ENCODE results near the gene EIF4ENIF1. TPM values are rescaled to one million over a fixed set of nuclear protein-coding genes. Genes with fewer than 3 reads are reported as not detected.

EIF4ENIF1 gene
- total RNA-seq, 1 experiment from 2014 or later = 32.0 TPM

GRCh38 chr22:31475800-31476199 is 13.8 kb downstream of the EIF4ENIF1 start:
- peaks cover 47% of the 10 kb centered on the region for H3K36me3 Mint-ChIP-seq (ENCODE audit: insufficient read depth, unreplicated experiment)
- TF ChIP-seq CTCF (IDR thresholded peaks at IDR 0.05; ENCODE audit: unreplicated experiment) = no peak
- no peak for DNase-seq
- H3K27ac Mint-ChIP-seq (ENCODE audit: unreplicated experiment) = no peak overlapping the region
- BruUV-seq (replicated peaks) = no TSS peak
- no peak overlapping the region for H3K4me3 Mint-ChIP-seq (ENCODE audit: low read depth, unreplicated experiment)
- H3K9me3 Mint-ChIP-seq (ENCODE audit: low read depth, unreplicated experiment) = no peaks in the 10 kb centered on the region
- CTCF ChIA-PET = interaction anchor here (0.6 kb wide), 1 partner anchor 70 kb away, joined by 3 read pairs; no protein-coding TSS in a partner anchor
- intact Hi-C loops (cut with micrococcal nuclease; ENCODE audit: unreplicated experiment) = no loop called here
- no peaks in the 10 kb centered on the region for H3K27me3 Mint-ChIP-seq (ENCODE audit: unreplicated experiment)
- no peaks in the 10 kb centered on the region for H3K4me1 Mint-ChIP-seq (ENCODE audit: low read depth, unreplicated experiment)

DNA sequence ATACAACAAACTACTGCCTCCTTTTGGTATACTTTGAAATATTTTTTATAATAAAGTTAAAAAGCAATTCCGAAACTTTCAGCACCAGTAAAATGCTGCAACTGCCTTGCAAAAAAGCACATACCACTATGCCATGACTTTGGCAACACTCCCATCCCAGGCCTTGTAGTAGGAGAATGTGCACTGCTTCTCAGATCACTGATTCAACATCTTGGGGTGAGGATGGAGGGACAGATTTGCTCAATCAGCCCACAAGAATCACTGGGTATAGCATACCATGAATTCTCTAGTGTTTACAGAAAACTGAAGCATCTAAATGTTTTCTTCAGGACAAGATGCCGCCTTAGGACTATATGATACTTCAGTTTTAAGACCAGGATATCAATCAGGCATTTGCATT is 14.9 kb downstream of the EIF4ENIF1 start:
- H3K36me3 Mint-ChIP-seq (ENCODE audit: insufficient read depth, unreplicated experiment) = peaks cover 45% of the 10 kb centered on the region
- TF ChIP-seq CTCF (IDR thresholded peaks at IDR 0.05; ENCODE audit: unreplicated experiment) = no peak
- BruUV-seq (replicated peaks) = no TSS peak
- no peak for DNase-seq
- H3K4me1 Mint-ChIP-seq (ENCODE audit: low read depth, unreplicated experiment) = no peaks in the 10 kb centered on the region
- no peaks in the 10 kb centered on the region for H3K27me3 Mint-ChIP-seq (ENCODE audit: unreplicated experiment)
- no peaks in the 10 kb centered on the region for H3K9me3 Mint-ChIP-seq (ENCODE audit: low read depth, unreplicated experiment)
- intact Hi-C loops (cut with micrococcal nuclease; ENCODE audit: unreplicated experiment) = no loop called here
- H3K27ac Mint-ChIP-seq (ENCODE audit: unreplicated experiment) = no peak overlapping the region
- CTCF ChIA-PET = interaction anchor here (0.6 kb wide), 1 partner anchor 9 kb away, joined by 3 read pairs; no protein-coding TSS in a partner anchor
- no peak overlapping the region for H3K4me3 Mint-ChIP-seq (ENCODE audit: low read depth, unreplicated experiment)

- no peaks in the 10 kb centered on the region for H3K4me1 Mint-ChIP-seq (ENCODE audit: low read depth, unreplicated experiment)
- peaks cover 28% of the 10 kb centered on the region for H3K36me3 Mint-ChIP-seq (ENCODE audit: insufficient read depth, unreplicated experiment)
- intact Hi-C loops (cut with micrococcal nuclease; ENCODE audit: unreplicated experiment) = no loop called here
- H3K27ac Mint-ChIP-seq (ENCODE audit: unreplicated experiment) = no peak overlapping the region
- H3K27me3 Mint-ChIP-seq (ENCODE audit: unreplicated experiment) = no peaks in the 10 kb centered on the region
- TF ChIP-seq CTCF (IDR thresholded peaks at IDR 0.05; ENCODE audit: unreplicated experiment) = no peak
- no TSS peak for BruUV-seq (replicated peaks)
- no peak for DNase-seq
- H3K9me3 Mint-ChIP-seq (ENCODE audit: low read depth, unreplicated experiment) = no peaks in the 10 kb centered on the region
- H3K4me3 Mint-ChIP-seq (ENCODE audit: low read depth, unreplicated experiment) = no peak overlapping the region
- CTCF ChIA-PET = interaction anchor here (0.6 kb wide), 1 partner anchor 9 kb away, joined by 3 read pairs; no protein-coding TSS in a partner anchor
Measured at GRCh38 chr22:31465307-31465706, 24.3 kb downstream of the EIF4ENIF1 start.

DNA sequence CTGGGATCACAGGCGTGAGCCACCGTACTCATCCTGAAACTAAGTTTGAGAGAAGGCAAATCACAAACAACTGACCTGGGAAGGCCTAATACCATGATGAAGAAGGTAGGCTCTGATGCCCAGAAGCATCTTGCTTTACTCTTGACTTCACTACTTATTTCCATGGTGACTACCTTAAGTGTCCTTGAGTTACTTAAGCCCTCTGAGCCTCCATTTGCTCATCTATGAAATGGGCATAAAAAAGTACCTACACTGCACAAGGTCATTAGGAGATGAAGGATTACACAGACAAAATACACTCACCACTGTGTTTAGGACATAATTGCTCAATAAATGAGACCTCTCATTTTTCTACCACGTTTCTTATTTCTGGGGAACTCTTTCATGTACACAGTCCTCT is 27.9 kb downstream of the EIF4ENIF1 start:
- CTCF ChIA-PET = interaction anchor here (1.0 kb wide), 1 partner anchor 10 kb away, joined by 4 read pairs; no protein-coding TSS in a partner anchor
- no peak overlapping the region for H3K4me3 Mint-ChIP-seq (ENCODE audit: low read depth, unreplicated experiment)
- no peaks in the 10 kb centered on the region for H3K4me1 Mint-ChIP-seq (ENCODE audit: low read depth, unreplicated experiment)
- no TSS peak for BruUV-seq (replicated peaks)
- no peak for DNase-seq
- H3K9me3 Mint-ChIP-seq (ENCODE audit: low read depth, unreplicated experiment) = no peaks in the 10 kb centered on the region
- TF ChIP-seq CTCF (IDR thresholded peaks at IDR 0.05; ENCODE audit: unreplicated experiment) = no peak
- no peaks in the 10 kb centered on the region for H3K27me3 Mint-ChIP-seq (ENCODE audit: unreplicated experiment)
- peaks cover 30% of the 10 kb centered on the region for H3K36me3 Mint-ChIP-seq (ENCODE audit: insufficient read depth, unreplicated experiment)
- no peak overlapping the region for H3K27ac Mint-ChIP-seq (ENCODE audit: unreplicated experiment)
- intact Hi-C loops (cut with micrococcal nuclease; ENCODE audit: unreplicated experiment) = no loop called here
